ENCODE results near the gene KLHL7.

The KLHL7 gene

GRCh38 chr7:23093546-23093945 is 12.0 kb upstream of the KLHL7 start:
- H3K27me3 ChIP-seq (ENCODE audit: low read depth, low read length), result no peaks in the 10 kb centered on the region
- no peak overlapping the region for H3K4me2 ChIP-seq (ENCODE audit: low read length)
- no peak overlapping the region for H3K27ac ChIP-seq (ENCODE audit: low read length)
- H3K4me3 ChIP-seq (ENCODE audit: low read length), result no peak overlapping the region
- H3K36me3 ChIP-seq (replicated peaks; ENCODE audit: low read depth, low read length), result no peaks in the 10 kb centered on the region
- no peaks in the 10 kb centered on the region for H3K9me3 ChIP-seq (ENCODE audit: insufficient read depth, low read length)
- no peaks in the 10 kb centered on the region for H4K20me1 ChIP-seq (ENCODE audit: insufficient read depth, low read length)
- no peaks in the 10 kb centered on the region for H3K79me2 ChIP-seq (ENCODE audit: low read length)
- no peak overlapping the region for H2AFZ ChIP-seq (ENCODE audit: low read depth, low read length)
- H3K4me1 ChIP-seq (ENCODE audit: low read length), result no peaks in the 10 kb centered on the region
- TF ChIP-seq EZH2phosphoT487 (IDR thresholded peaks at IDR 0.05; ENCODE audit: low read depth), result no peak
- no peak for TF ChIP-seq CTCF (IDR thresholded peaks at IDR 0.05; ENCODE audit: low read depth, low read length)
- H3K9ac ChIP-seq (ENCODE audit: low read length), result no peak overlapping the region

DNA sequence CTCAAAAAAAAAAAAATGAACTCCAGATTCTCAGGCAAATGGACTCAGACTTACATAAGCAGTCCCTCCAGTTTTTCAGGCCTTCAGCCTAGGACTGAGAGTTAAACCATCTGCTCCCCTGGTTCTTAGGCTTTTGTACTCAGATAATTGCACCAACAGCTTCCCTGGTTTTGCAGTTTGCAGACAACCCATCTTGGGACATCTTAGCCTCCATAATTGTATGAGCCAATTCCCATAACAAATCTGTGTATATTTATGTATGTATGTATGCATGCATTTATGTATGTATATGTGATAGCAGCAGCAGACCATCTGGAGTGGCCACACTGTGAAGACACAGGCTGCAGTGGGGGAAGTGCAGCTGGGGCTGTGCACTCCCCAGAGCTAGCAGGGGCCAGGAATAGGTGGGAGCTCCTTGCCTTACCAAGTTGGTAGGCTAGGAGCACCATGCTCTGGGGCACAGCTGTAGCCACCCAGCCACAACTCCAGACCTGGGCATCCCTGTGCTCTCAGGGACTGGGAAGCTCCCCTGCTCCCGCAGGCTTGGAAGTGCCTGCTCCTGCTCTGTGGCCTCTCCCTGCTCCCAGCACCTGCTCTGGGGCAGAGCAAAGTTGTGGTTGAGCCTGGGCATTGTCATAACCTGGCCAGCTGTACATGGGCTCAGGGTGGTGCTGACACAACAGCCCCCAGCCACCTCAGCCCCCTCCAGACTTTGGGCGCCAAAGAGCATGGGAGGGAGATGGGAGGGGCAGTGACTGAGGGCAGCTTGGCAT is 8.9 kb upstream of the KLHL7 start:
- Histone ChIP-seq H3K9ac (ENCODE audit: low read length) (no peak overlapping the region), H4K20me1 (ENCODE audit: insufficient read depth, low read length) (no peaks in the 10 kb centered on the region), H3K27me3 (ENCODE audit: low read depth, low read length) (no peaks in the 10 kb centered on the region), H3K4me1 (ENCODE audit: low read length) (no peaks in the 10 kb centered on the region), H3K4me3 (ENCODE audit: low read length) (no peak overlapping the region), H3K36me3 (replicated peaks; ENCODE audit: low read depth, low read length) (no peaks in the 10 kb centered on the region), H3K4me2 (ENCODE audit: low read length) (no peak overlapping the region), H3K79me2 (ENCODE audit: low read length) (no peaks in the 10 kb centered on the region), H2AFZ (ENCODE audit: low read depth, low read length) (no peak overlapping the region), H3K9me3 (ENCODE audit: insufficient read depth, low read length) (no peaks in the 10 kb centered on the region), H3K27ac (ENCODE audit: low read length) (no peak overlapping the region)
- no peak for TF ChIP-seq EZH2phosphoT487 (IDR thresholded peaks at IDR 0.05; ENCODE audit: low read depth)
- TF ChIP-seq CTCF (IDR thresholded peaks at IDR 0.05; ENCODE audit: low read depth, low read length), result no peak

DNA sequence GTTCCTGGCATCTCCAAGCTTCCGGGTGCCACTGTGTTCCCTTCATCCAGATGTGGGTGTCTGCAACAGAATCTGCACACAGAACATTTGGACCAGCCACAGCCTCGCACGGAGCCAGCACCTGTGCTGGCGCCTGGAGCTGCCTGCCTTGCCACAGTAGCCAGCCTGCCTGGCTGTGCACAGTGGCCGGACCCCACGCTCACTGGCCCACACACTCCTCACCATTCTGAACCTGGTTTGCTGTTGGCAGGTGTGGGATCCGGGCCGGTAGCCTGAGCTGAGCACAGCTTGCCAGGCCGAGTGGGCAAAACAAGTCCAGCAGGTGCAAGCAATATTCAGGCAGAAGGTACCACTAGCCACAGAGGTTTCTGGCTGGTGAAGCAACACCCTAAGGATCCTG is 7.6 kb upstream of the KLHL7 start:
- Histone ChIP-seq H3K4me1 (ENCODE audit: low read length) (no peaks in the 10 kb centered on the region), H3K27ac (ENCODE audit: low read length) (no peak overlapping the region), H2AFZ (ENCODE audit: low read depth, low read length) (no peak overlapping the region), H4K20me1 (ENCODE audit: insufficient read depth, low read length) (no peaks in the 10 kb centered on the region), H3K36me3 (replicated peaks; ENCODE audit: low read depth, low read length) (no peaks in the 10 kb centered on the region), H3K4me2 (ENCODE audit: low read length) (no peak overlapping the region), H3K9ac (ENCODE audit: low read length) (no peak overlapping the region), H3K9me3 (ENCODE audit: insufficient read depth, low read length) (no peaks in the 10 kb centered on the region; the same call in 1 of the 2 replicates), H3K79me2 (ENCODE audit: low read length) (no peaks in the 10 kb centered on the region), H3K4me3 (ENCODE audit: low read length) (no peak overlapping the region), H3K27me3 (ENCODE audit: low read depth, low read length) (no peaks in the 10 kb centered on the region)
- TF ChIP-seq CTCF (IDR thresholded peaks at IDR 0.05; ENCODE audit: low read depth, low read length), result no peak
- no peak for TF ChIP-seq EZH2phosphoT487 (IDR thresholded peaks at IDR 0.05; ENCODE audit: low read depth)

GRCh38 chr7:23098460-23098859 is 7.1 kb upstream of the KLHL7 start:
- Histone ChIP-seq H3K4me3 (ENCODE audit: low read length) (no peak overlapping the region), H3K36me3 (replicated peaks; ENCODE audit: low read depth, low read length) (no peaks in the 10 kb centered on the region), H3K4me1 (ENCODE audit: low read length) (no peaks in the 10 kb centered on the region), H3K9me3 (ENCODE audit: insufficient read depth, low read length) (no peaks in the 10 kb centered on the region; the same call in 1 of the 2 replicates), H3K79me2 (ENCODE audit: low read length) (no peaks in the 10 kb centered on the region), H3K27ac (ENCODE audit: low read length) (no peak overlapping the region), H3K27me3 (ENCODE audit: low read depth, low read length) (no peaks in the 10 kb centered on the region), H3K4me2 (ENCODE audit: low read length) (no peak overlapping the region), H3K9ac (ENCODE audit: low read length) (no peak overlapping the region), H2AFZ (ENCODE audit: low read depth, low read length) (no peak overlapping the region), H4K20me1 (ENCODE audit: insufficient read depth, low read length) (no peaks in the 10 kb centered on the region)
- no peak for TF ChIP-seq EZH2phosphoT487 (IDR thresholded peaks at IDR 0.05; ENCODE audit: low read depth)
- TF ChIP-seq CTCF (IDR thresholded peaks at IDR 0.05; ENCODE audit: low read depth, low read length), result no peak
